SK-N-MC (cell line): Measurements from ENCODE around the gene TTLL11.

Source experiments
- EZH2 ChIP-seq: fragments of 200-600 bp; sonication (generic); IDR thresholded peaks from one replicate; pipeline ENCODE4 v1.6.1; 2017; ENCODE audit warnings: antibody characterized with exemption
- FOXP2 ChIP-seq: optimal IDR thresholded peaks from 2 replicates; pipeline ENCODE3; 2011; ENCODE audit warnings: mild to moderate bottlenecking, moderate library complexity; ENCODE audit not compliant: insufficient read depth; ENCODE audit errors: extremely low read length, control extremely low read depth
- POLR2AphosphoS5 ChIP-seq: IDR thresholded peaks from 2 replicates; pipeline ENCODE4 v1.6.1; 2012; ENCODE audit warnings: mild to moderate bottlenecking, low read depth, low read length, borderline replicate concordance

DNA sequence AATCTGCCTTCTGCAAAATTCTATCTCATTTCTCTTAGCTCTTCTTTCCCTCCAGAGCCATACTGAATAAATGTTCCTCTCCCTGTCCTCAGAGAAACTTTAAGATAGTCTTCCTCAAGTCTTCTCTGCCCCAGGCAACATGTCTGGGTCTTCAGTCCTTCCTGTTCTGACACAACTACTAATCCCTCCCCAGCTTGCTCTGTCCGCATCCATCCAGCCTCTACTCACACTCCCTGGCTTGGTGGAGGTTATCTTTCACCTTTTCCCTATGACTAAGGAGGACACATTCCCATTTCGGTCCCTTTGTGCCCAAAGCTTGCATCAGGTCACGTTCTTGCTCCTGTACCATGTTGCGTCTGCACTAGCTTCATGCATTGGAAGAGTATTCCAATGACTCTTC is 143.3 kb downstream of the TTLL11 start:
- TF ChIP-seq POLR2AphosphoS5, result no peak
- TF ChIP-seq EZH2, result no peak
- no peak for TF ChIP-seq FOXP2
